ENCODE measurements around the gene FARS2.

The FARS2 gene

DNA sequence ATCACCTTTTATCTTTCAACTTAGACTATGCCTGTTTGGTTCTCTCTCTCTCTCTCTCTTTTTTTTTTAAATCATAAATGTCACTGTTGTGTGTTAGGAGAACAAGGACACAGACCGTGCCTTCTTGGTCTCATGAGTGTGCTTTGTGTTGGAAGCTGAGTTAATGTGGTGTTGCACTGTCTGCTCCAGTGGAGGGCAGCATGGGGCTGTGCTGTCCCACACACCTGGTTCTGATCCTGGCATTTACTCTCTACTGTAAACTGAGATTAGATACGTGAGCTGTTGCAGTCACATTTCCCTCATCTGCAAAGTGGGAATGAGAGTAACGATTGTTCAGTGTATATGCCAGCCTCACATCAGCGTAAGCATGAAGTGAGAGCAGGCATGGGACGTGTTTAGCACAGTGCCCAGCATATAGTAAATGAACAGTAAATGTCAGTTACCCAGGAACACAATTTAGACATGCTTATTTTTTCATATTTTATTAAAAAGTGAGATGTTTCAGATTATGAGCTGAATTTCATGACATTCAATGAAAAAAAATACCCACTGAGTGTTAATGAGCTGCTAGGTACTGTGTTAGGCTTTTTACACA is 161.1 kb downstream of the FARS2 start (continued):
- TF ChIP-seq ZBTB20 (tag by site-specific recombination; IDR thresholded peaks at IDR 0.05) (no peak), SP7 (tag by site-specific recombination; IDR thresholded peaks at IDR 0.05) (no peak), SALL2 (tag by site-specific recombination; IDR thresholded peaks at IDR 0.05; ENCODE audit: borderline replicate concordance) (no peak), ZNF792 (tag by site-specific recombination; IDR thresholded peaks at IDR 0.05) (no peak), ZNF660 (tag by site-specific recombination; IDR thresholded peaks at IDR 0.05) (no peak), GLIS2 (tag by site-specific recombination; IDR thresholded peaks at IDR 0.05) (no peak), ZSCAN23 (tag by site-specific recombination; IDR thresholded peaks at IDR 0.05) (no peak), ZNF473 (tag by site-specific recombination; IDR thresholded peaks at IDR 0.05) (no peak), ZFHX2 (tag by site-specific recombination; conservative IDR thresholded peaks at IDR 0.05) (no peak)
- TF ChIP-seq, protein P1, sequence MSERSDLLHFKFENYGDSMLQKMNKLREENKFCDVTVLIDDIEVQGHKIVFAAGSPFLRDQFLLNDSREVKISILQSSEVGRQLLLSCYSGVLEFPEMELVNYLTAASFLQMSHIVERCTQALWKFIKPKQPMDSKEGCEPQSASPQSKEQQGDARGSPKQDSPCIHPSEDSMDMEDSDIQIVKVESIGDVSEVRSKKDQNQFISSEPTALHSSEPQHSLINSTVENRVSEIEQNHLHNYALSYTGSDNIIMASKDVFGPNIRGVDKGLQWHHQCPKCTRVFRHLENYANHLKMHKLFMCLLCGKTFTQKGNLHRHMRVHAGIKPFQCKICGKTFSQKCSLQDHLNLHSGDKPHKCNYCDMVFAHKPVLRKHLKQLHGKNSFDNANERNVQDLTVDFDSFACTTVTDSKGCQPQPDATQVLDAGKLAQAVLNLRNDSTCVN (tag by site-specific recombination; optimal IDR thresholded peaks at IDR 0.05): no peak
- TF ChIP-seq, protein P2, sequence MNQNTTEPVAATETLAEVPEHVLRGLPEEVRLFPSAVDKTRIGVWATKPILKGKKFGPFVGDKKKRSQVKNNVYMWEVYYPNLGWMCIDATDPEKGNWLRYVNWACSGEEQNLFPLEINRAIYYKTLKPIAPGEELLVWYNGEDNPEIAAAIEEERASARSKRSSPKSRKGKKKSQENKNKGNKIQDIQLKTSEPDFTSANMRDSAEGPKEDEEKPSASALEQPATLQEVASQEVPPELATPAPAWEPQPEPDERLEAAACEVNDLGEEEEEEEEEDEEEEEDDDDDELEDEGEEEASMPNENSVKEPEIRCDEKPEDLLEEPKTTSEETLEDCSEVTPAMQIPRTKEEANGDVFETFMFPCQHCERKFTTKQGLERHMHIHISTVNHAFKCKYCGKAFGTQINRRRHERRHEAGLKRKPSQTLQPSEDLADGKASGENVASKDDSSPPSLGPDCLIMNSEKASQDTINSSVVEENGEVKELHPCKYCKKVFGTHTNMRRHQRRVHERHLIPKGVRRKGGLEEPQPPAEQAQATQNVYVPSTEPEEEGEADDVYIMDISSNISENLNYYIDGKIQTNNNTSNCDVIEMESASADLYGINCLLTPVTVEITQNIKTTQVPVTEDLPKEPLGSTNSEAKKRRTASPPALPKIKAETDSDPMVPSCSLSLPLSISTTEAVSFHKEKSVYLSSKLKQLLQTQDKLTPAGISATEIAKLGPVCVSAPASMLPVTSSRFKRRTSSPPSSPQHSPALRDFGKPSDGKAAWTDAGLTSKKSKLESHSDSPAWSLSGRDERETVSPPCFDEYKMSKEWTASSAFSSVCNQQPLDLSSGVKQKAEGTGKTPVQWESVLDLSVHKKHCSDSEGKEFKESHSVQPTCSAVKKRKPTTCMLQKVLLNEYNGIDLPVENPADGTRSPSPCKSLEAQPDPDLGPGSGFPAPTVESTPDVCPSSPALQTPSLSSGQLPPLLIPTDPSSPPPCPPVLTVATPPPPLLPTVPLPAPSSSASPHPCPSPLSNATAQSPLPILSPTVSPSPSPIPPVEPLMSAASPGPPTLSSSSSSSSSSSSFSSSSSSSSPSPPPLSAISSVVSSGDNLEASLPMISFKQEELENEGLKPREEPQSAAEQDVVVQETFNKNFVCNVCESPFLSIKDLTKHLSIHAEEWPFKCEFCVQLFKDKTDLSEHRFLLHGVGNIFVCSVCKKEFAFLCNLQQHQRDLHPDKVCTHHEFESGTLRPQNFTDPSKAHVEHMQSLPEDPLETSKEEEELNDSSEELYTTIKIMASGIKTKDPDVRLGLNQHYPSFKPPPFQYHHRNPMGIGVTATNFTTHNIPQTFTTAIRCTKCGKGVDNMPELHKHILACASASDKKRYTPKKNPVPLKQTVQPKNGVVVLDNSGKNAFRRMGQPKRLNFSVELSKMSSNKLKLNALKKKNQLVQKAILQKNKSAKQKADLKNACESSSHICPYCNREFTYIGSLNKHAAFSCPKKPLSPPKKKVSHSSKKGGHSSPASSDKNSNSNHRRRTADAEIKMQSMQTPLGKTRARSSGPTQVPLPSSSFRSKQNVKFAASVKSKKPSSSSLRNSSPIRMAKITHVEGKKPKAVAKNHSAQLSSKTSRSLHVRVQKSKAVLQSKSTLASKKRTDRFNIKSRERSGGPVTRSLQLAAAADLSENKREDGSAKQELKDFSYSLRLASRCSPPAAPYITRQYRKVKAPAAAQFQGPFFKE (tag by site-specific recombination; IDR thresholded peaks at IDR 0.05; ENCODE audit: borderline replicate concordance): no peak

DNA sequence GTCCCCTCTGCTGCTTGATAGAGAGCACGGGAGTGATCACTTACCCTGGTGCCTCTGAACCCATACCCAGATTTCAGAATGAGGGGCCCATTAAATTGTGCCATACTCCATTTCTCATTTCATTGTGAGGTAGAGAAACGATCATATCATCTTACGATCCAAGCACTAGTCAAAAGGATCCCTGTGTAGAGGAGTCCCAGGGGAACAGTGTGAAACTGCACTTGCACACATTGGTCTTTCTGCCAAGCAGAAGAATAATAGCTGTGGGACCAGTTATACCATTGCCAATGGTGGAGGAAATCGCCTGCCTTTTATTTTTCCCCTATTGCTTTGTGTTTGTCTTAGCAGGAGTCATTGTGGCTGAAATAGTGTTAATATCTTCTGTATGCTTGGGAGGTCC is 161.9 kb downstream of the FARS2 start:
- Histone ChIP-seq H3K36me3 (ENCODE audit: control insufficient read depth in 2 of 2, insufficient read depth in 1 of 2, low read length in 2 of 2) (no peaks in the 10 kb centered on the region), H3K27ac (ENCODE audit: extremely low read depth, low read depth, low read length) (no peak overlapping the region), H3K4me1 (ENCODE audit: control insufficient read depth, insufficient read depth, low read length) (no peaks in the 10 kb centered on the region), H3K9me3 (ENCODE audit: control insufficient read depth, insufficient read depth, low read depth, low read length) (no peaks in the 10 kb centered on the region), H3K4me3 (ENCODE audit: low read depth, low read length) (no peak overlapping the region)
- ChIA-PET CTCF (interaction anchor here (0.8 kb wide), 1 partner anchor 29 kb away, joined by 3 read pairs; no protein-coding TSS in a partner anchor), POLR2A (no interaction called here)
- TF ChIP-seq ZNF701 (tag by site-specific recombination; IDR thresholded peaks at IDR 0.05) (no peak), ZNF664 (tag by site-specific recombination; IDR thresholded peaks at IDR 0.05) (no peak)

DNA sequence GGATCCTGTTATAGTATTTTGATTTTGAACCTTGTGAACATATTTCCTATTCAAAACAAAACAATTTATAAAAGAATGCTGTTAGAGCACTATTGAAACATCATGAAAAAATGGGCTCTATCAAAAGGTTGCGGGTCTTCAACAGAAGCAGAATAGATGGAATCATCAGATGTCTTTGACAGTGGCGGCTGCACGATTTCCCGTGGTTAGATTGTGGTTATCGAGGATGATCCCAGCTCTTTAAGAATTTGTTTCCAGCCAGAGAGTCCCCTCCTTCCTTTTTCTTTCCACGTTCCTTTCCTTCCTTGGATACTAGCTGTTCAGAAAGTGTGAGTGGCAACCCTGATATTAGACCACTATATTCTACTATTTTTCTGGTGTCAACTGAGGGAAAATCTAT is 163.4 kb downstream of the FARS2 start:
- no peak overlapping the region for H3K4me3 ChIP-seq (ENCODE audit: low read depth, low read length)
- no peaks in the 10 kb centered on the region for H3K9me3 ChIP-seq (ENCODE audit: control insufficient read depth, insufficient read depth, low read depth, low read length)
- no peak overlapping the region for H3K27ac ChIP-seq (ENCODE audit: extremely low read depth, low read depth, low read length)
- TF ChIP-seq, protein P3, sequence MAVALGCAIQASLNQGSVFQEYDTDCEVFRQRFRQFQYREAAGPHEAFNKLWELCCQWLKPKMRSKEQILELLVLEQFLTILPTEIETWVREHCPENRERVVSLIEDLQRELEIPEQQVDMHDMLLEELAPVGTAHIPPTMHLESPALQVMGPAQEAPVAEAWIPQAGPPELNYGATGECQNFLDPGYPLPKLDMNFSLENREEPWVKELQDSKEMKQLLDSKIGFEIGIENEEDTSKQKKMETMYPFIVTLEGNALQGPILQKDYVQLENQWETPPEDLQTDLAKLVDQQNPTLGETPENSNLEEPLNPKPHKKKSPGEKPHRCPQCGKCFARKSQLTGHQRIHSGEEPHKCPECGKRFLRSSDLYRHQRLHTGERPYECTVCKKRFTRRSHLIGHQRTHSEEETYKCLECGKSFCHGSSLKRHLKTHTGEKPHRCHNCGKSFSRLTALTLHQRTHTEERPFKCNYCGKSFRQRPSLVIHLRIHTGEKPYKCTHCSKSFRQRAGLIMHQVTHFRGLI (tag by site-specific recombination; IDR thresholded peaks at IDR 0.05): no peak
- TF ChIP-seq ZBTB20 (tag by site-specific recombination; IDR thresholded peaks at IDR 0.05) (no peak), ZSCAN16 (tag by site-specific recombination; IDR thresholded peaks at IDR 0.05) (no peak), ZNF585B (tag by site-specific recombination; IDR thresholded peaks at IDR 0.05) (no peak), ZNF660 (tag by site-specific recombination; IDR thresholded peaks at IDR 0.05) (no peak), SP3 (tag by site-specific recombination; IDR thresholded peaks at IDR 0.05) (no peak), ZNF837 (tag by site-specific recombination; IDR thresholded peaks at IDR 0.05) (no peak), GLIS2 (tag by site-specific recombination; IDR thresholded peaks at IDR 0.05) (no peak), ZNF626 (tag by site-specific recombination; IDR thresholded peaks at IDR 0.05) (no peak), ZNF529 (tag by site-specific recombination; IDR thresholded peaks at IDR 0.05; ENCODE audit: insufficient replicate concordance) (no peak)
- TF ChIP-seq, protein P4, sequence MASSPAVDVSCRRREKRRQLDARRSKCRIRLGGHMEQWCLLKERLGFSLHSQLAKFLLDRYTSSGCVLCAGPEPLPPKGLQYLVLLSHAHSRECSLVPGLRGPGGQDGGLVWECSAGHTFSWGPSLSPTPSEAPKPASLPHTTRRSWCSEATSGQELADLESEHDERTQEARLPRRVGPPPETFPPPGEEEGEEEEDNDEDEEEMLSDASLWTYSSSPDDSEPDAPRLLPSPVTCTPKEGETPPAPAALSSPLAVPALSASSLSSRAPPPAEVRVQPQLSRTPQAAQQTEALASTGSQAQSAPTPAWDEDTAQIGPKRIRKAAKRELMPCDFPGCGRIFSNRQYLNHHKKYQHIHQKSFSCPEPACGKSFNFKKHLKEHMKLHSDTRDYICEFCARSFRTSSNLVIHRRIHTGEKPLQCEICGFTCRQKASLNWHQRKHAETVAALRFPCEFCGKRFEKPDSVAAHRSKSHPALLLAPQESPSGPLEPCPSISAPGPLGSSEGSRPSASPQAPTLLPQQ (tag by site-specific recombination; IDR thresholded peaks at IDR 0.05): no peak
- TF ChIP-seq, protein P5, sequence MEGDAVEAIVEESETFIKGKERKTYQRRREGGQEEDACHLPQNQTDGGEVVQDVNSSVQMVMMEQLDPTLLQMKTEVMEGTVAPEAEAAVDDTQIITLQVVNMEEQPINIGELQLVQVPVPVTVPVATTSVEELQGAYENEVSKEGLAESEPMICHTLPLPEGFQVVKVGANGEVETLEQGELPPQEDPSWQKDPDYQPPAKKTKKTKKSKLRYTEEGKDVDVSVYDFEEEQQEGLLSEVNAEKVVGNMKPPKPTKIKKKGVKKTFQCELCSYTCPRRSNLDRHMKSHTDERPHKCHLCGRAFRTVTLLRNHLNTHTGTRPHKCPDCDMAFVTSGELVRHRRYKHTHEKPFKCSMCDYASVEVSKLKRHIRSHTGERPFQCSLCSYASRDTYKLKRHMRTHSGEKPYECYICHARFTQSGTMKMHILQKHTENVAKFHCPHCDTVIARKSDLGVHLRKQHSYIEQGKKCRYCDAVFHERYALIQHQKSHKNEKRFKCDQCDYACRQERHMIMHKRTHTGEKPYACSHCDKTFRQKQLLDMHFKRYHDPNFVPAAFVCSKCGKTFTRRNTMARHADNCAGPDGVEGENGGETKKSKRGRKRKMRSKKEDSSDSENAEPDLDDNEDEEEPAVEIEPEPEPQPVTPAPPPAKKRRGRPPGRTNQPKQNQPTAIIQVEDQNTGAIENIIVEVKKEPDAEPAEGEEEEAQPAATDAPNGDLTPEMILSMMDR (tag by site-specific recombination; IDR thresholded peaks at IDR 0.05): no peak

More for the DNA sequence above, 163.4 kb downstream of the FARS2 start:
- POLR2A ChIA-PET: no interaction called here
- CTCF ChIA-PET: no interaction called here
- Histone ChIP-seq H3K4me1 (ENCODE audit: control insufficient read depth, insufficient read depth, low read length) (no peaks in the 10 kb centered on the region), H3K36me3 (ENCODE audit: control insufficient read depth in 2 of 2, insufficient read depth in 1 of 2, low read length in 2 of 2) (no peaks in the 10 kb centered on the region)
